Neural progenitor cell (in vitro differentiated cells): ENCODE measurements around the gene NOTUM.

Source experiments
- CTCF ChIP-seq: fragments of 200-600 bp; sonication (generic); IDR thresholded peaks from 2 replicates; pipeline ENCODE4 v1.5.1; 2017; ENCODE audit warnings: antibody characterized with exemption, mild to moderate bottlenecking
- EZH2 ChIP-seq: fragments of 200-600 bp; sonication (generic); IDR thresholded peaks from 2 replicates; pipeline ENCODE4 v1.6.1; 2017; ENCODE audit warnings: antibody characterized with exemption, mild to moderate bottlenecking, moderate library complexity

GRCh38 chr17:81916234-81917001 lies 44.6 kb downstream of the NOTUM start:
- TF ChIP-seq CTCF (no peak), EZH2 (no peak)
